ENCODE data around the gene TBC1D1. TPM values are rescaled to one million over a fixed set of nuclear protein-coding genes. Genes with fewer than 3 reads are reported as not detected.

The TBC1D1 gene
- total and polyA plus RNA-seq, 3 experiments from 2014 or later, result 26.7 to 76.1 (median 73.1) TPM

DNA sequence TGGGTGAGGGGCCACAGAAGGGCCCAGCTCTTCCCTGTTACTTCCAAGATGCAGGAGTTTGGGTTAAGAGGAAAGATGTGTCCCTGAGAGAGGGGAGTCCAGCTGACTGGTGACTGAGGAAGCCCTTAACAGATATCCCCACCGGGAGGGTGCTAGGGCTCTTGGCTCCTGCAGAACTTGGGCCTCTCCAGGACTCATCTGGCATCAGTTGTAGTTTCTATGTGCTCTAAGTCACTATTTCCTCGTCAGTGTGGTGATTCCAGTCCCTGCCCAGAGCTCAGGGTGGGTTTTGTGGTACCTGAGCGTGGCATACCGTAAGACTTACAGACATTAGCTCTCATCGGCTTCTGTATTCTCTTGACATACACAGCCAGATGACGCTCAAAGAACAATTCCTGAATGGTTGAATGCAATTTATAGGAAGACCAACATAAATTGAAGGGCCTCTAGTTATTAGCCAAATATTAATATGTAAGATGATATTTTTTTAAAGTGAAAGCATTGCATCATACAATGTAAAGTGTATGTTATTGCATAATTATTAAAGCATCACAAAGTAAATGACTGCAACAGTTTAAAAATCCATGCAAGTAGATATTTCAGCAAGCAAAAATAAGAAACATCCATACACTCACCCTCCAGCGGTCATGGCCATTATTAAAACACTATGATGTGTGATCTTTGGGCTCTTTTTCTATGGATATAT is 264.9 kb downstream of the TBC1D1 start:
- H3K36me3 Mint-ChIP-seq, result peaks cover 0 to 3% (median 0%) of the 10 kb centered on the region in 3 donors
- Histone ChIP-seq H3K27ac (ENCODE audit: low read depth, low read length) (no peak overlapping the region), H3K27me3 (ENCODE audit: insufficient read depth, low read length, poor library complexity, severe bottlenecking) (no peaks in the 10 kb centered on the region), H3K9me3 (ENCODE audit: low read length) (no peaks in the 10 kb centered on the region), H3K4me3 (ENCODE audit: low read length) (no peak overlapping the region), H3K4me1 (ENCODE audit: insufficient read depth, low read length) (peaks cover 26% of the 10 kb centered on the region), H3K36me3 (ENCODE audit: insufficient read depth, low read length) (no peaks in the 10 kb centered on the region)
- no peaks in the 10 kb centered on the region for H3K9me3 Mint-ChIP-seq
- peaks cover 0 to 12% of the 10 kb centered on the region in 2 donors for H3K27me3 Mint-ChIP-seq
- H3K4me1 Mint-ChIP-seq, result peaks cover 19 to 43% (median 28%) of the 10 kb centered on the region in 3 donors
- H3K4me3 Mint-ChIP-seq, result peak overlapping the region in 3 of 7 donors; percentile 12 to 33 (median 15)
- peak overlapping the region in 2 of 8 donors; percentile 39 to 78 for H3K27ac Mint-ChIP-seq
- no peak for DNase-seq
- POLR2A ChIA-PET, result interaction anchor here (0.5 to 1.2 kb wide), 3 partner anchors 24 to 551 kb away, joined by 3 to 6 read pairs (median 4); no protein-coding TSS in a partner anchor
- CTCF ChIA-PET, result interaction anchor here (0.9 to 1.4 kb wide), 5 partner anchors 11 to 700 kb away, joined by 3 to 5 read pairs (median 4); partner anchors contain the start of gene TLR6

DNA sequence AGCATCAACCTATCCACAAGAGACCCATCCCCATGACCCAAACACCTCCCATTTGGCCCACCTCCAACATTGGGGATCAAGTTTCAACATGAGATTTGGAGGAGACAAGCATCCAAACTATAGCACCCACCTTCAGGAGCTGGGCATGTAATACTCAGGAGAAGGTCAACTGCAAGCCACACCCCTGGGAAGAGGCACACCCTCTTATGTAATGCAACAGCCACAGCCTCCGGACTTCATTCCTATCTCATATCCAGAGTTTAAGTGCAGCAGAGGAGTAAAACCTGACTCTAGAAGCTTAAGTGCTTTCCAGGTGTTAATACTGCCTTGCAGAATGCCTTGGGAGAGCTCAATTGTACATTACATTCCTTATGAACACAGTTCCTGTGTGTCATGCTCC is 266.7 kb downstream of the TBC1D1 start:
- no peak for DNase-seq
- Histone ChIP-seq H3K4me1 (ENCODE audit: insufficient read depth, low read length) (peaks cover 33% of the 10 kb centered on the region), H3K4me3 (ENCODE audit: low read length) (no peak overlapping the region), H3K27me3 (ENCODE audit: insufficient read depth, low read length, poor library complexity, severe bottlenecking) (no peaks in the 10 kb centered on the region), H3K36me3 (ENCODE audit: insufficient read depth, low read length) (no peaks in the 10 kb centered on the region), H3K9me3 (ENCODE audit: low read length) (no peaks in the 10 kb centered on the region), H3K27ac (ENCODE audit: low read depth, low read length) (no peak overlapping the region)
- no peak overlapping the region for H3K4me3 Mint-ChIP-seq
- H3K4me1 Mint-ChIP-seq, result peaks cover 24 to 51% (median 34%) of the 10 kb centered on the region in 3 donors
- POLR2A ChIA-PET, result no interaction called here
- CTCF ChIA-PET, result no interaction called here
- H3K27me3 Mint-ChIP-seq, result peaks cover 0 to 11% of the 10 kb centered on the region in 2 donors
- peaks cover 0 to 3% (median 0%) of the 10 kb centered on the region in 3 donors for H3K36me3 Mint-ChIP-seq
- no peak overlapping the region for H3K27ac Mint-ChIP-seq
- H3K9me3 Mint-ChIP-seq, result no peaks in the 10 kb centered on the region

DNA sequence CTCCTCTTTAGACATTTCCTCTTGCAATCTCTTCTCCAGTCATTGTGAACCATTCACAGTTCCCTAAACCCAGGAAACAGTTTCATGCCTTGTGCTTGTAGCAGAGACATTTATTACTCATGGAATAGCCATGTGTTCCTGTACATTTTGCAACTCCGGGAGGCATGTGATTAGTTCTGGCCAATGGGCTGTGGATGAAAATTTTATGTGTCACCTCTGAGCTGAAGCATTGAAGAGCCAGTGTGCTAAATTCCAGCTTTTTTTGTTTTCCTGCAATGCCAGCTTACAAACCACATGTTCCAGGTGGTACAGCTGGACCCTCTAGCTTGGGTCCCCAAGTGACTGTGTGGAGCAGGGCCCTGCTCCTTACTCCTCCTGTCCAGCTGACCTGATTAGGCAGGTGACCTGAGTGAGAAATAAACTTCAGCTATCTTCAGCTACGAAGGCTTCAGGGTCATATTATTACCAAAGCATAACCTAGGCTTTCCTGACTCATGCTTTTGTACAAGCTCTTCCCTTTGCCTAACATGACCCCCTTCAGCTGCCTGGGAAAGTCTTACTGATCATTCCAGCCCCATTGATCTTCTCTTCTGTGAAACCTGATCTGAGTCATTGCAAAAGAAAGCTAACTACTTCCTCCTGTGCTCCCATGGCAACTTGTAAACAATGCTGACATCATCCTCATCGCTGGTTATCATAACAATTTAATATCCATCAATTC is 269.8 kb downstream of the TBC1D1 start:
- peak in 4 of 5 donors; percentile 21 to 75 (median 40) for DNase-seq

DNA sequence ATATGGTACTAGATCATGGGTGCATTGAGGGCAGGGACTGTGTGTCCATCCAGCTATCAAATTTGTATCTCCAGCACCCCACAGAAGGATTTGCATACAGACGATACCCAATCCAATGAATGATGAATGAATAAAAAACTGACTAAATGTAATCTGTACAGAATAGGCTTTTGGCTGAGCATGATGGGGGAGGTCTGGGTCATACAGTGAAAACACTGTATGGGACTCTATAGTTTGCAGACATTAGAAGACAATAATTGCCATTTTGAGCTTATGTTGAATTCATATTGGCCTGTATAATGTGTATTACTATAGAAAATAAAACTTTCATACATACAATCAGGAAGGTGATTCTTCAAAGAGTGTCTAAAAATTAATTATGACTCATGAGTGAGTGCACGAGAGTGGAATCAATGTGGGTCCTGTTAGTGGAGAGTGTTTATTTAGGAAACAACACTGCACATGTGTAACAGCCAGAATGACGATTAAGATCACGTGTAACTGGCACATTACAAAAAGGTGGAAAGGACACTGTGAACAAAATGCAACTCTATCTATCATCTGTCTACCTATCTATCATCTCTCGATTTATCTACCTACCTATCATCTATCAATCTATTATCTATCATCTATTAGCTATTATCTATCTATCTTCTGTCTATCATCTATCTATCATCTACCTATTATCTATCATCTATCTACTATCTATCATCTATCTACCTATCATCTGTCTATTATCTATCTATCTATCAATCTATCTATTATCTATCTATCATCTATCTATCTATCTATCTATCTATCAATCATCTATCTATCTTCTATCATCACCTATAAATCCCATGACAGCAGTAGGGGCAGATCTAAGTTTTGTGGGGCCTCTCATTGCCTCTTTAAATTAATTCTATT is 270.6 kb downstream of the TBC1D1 start:
- Histone ChIP-seq H3K4me3 (ENCODE audit: low read length) (no peak overlapping the region), H3K36me3 (ENCODE audit: insufficient read depth, low read length) (no peaks in the 10 kb centered on the region), H3K9me3 (ENCODE audit: low read length) (peaks cover 4% of the 10 kb centered on the region), H3K4me1 (ENCODE audit: insufficient read depth, low read length) (peaks cover 13% of the 10 kb centered on the region), H3K27ac (ENCODE audit: low read depth, low read length) (no peak overlapping the region), H3K27me3 (ENCODE audit: insufficient read depth, low read length, poor library complexity, severe bottlenecking) (no peaks in the 10 kb centered on the region)
- DNase-seq, result no peak
- Mint-ChIP-seq H3K27ac (peak overlapping the region in 7 of 8 donors; percentile 34 to 96 (median 64)), H3K9me3 (peaks cover 0 to 3% (median 0%) of the 10 kb centered on the region in 5 donors), H3K4me3 (no peak overlapping the region), H3K36me3 (peaks cover 0 to 8% (median 3%) of the 10 kb centered on the region in 3 donors), H3K4me1 (peaks cover 5 to 21% (median 11%) of the 10 kb centered on the region in 3 donors), H3K27me3 (peaks cover 0 to 5% of the 10 kb centered on the region in 2 donors)
- POLR2A ChIA-PET, result interaction anchor here (0.6 to 0.9 kb wide), 2 partner anchors 31 to 360 kb away, joined by 3 read pairs; no protein-coding TSS in a partner anchor
- CTCF ChIA-PET, result interaction anchor here (1.2 to 1.6 kb wide), 4 partner anchors 15 to 99 kb away, joined by 3 to 4 read pairs (median 4); no protein-coding TSS in a partner anchor

More for the DNA sequence above, 269.8 kb downstream of the TBC1D1 start:
- peaks cover 7 to 29% (median 13%) of the 10 kb centered on the region in 3 donors for H3K4me1 Mint-ChIP-seq
- H3K4me3 Mint-ChIP-seq, result no peak overlapping the region
- H3K4me3 ChIP-seq (ENCODE audit: low read length), result no peak overlapping the region
- H3K27me3 ChIP-seq (ENCODE audit: insufficient read depth, low read length, poor library complexity, severe bottlenecking), result no peaks in the 10 kb centered on the region
- H3K4me1 ChIP-seq (ENCODE audit: insufficient read depth, low read length), result peaks cover 16% of the 10 kb centered on the region
- H3K9me3 ChIP-seq (ENCODE audit: low read length), result peaks cover 4% of the 10 kb centered on the region
- POLR2A ChIA-PET, result interaction anchor here (0.9 kb wide), 1 partner anchor 31 kb away, joined by 3 read pairs; no protein-coding TSS in a partner anchor
- peaks cover 0 to 8% (median 3%) of the 10 kb centered on the region in 3 donors for H3K36me3 Mint-ChIP-seq
- CTCF ChIA-PET, result interaction anchor here (0.7 to 1.6 kb wide), 6 partner anchors 16 to 569 kb away, joined by 3 to 4 read pairs (median 4); no protein-coding TSS in a partner anchor
- peak overlapping the region; percentile 0 to 96 (median 58) for H3K27ac Mint-ChIP-seq
- H3K9me3 Mint-ChIP-seq, result peaks cover 0 to 3% (median 0%) of the 10 kb centered on the region in 5 donors
- H3K27me3 Mint-ChIP-seq, result peaks cover 0 to 7% of the 10 kb centered on the region in 2 donors
- H3K27ac ChIP-seq (ENCODE audit: low read depth, low read length), result no peak overlapping the region
- H3K36me3 ChIP-seq (ENCODE audit: insufficient read depth, low read length), result no peaks in the 10 kb centered on the region

DNA sequence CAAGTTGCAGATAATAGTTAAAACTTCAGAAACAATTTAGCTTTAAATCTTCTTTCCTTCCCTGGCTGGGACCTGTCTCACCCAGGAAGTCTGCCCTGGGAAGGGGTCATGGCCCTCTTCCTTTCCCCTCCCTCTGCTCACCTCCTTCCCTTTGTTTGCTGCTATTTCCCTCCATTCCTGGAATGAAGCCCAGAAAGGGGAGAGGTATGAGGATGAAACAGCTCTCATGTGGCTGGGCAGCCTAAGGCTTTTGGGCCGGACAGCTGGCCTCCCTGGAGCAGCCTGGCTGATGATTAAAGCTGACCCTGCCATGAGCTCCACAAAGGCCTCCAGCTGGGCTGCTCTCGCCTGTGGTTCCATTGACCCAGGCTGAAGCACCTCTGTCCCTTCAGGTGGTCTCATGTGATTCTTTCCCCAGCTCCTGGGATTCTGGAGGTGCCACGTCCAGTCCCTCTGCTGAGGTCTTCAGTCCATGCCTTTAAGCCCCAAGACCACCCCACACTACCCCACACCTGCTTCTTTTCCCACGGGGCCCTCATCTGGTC is 271.4 kb downstream of the TBC1D1 start:
- Histone ChIP-seq H3K27ac (ENCODE audit: low read depth, low read length) (no peak overlapping the region), H3K36me3 (ENCODE audit: insufficient read depth, low read length) (no peaks in the 10 kb centered on the region), H3K4me3 (ENCODE audit: low read length) (no peak overlapping the region), H3K9me3 (ENCODE audit: low read length) (peaks cover 4% of the 10 kb centered on the region), H3K27me3 (ENCODE audit: insufficient read depth, low read length, poor library complexity, severe bottlenecking) (no peaks in the 10 kb centered on the region), H3K4me1 (ENCODE audit: insufficient read depth, low read length) (peaks cover 13% of the 10 kb centered on the region)
- H3K36me3 Mint-ChIP-seq, result peaks cover 0 to 8% (median 3%) of the 10 kb centered on the region in 3 donors
- peaks cover 0 to 3% (median 0%) of the 10 kb centered on the region in 5 donors for H3K9me3 Mint-ChIP-seq
- peak overlapping the region in 3 of 8 donors; percentile 40 to 58 (median 52) for H3K27ac Mint-ChIP-seq
- peaks cover 5 to 21% (median 11%) of the 10 kb centered on the region in 3 donors for H3K4me1 Mint-ChIP-seq
- ChIA-PET CTCF (interaction anchor here (0.6 to 1.2 kb wide), 2 partner anchors 16 to 57 kb away, joined by 3 read pairs; no protein-coding TSS in a partner anchor), POLR2A (interaction anchor here (0.6 to 0.7 kb wide), 2 partner anchors 12 to 361 kb away, joined by 3 to 4 read pairs; no protein-coding TSS in a partner anchor)
- H3K27me3 Mint-ChIP-seq, result peaks cover 0 to 1% of the 10 kb centered on the region in 2 donors
- no peak overlapping the region for H3K4me3 Mint-ChIP-seq
- no peak for DNase-seq

DNA sequence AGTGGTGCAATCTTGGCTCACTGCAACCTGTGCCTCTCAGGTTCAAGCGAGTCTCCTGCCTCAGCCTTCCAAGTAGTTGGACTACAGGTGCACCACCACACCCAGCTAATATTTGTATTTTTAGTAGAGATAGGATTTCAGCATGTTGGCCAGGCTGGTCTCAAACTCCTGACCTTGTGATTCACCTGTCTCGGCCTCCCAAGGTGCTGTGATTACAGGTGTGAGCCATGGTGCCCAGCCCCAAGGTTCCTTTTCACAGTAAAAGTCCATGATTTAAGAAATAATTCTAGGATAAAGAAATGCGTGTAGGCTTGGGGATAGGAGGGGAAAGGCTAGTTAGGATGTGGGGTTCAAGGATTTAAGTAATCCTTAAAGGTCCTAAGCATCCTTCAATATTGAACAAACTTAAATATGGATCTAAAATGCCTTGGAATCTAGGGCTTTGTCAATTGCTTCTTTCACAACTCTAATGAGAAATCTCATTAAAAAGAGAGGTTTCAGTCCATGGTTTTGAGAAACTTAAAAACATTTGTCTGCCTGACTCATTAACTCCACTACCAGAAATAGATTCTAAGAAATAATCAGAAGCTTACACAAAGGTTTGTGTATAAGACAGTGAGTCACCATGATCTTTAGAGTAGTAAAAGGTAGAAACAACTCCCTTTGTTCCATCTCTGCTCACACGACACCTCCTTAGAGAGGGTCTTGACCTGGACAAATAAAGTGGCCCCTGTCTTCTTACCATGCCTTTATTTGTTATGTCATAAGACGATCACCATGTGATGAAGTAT is 272.5 kb downstream of the TBC1D1 start:
- no peak overlapping the region for H3K4me3 Mint-ChIP-seq
- POLR2A ChIA-PET, result no interaction called here

More for the DNA sequence above, 272.5 kb downstream of the TBC1D1 start:
- Mint-ChIP-seq H3K27ac (peak overlapping the region in 1 of 8 donors; percentile 44), H3K4me1 (peaks cover 5 to 20% (median 11%) of the 10 kb centered on the region in 3 donors), H3K27me3 (no peaks in the 10 kb centered on the region), H3K9me3 (peaks cover 0 to 3% (median 0%) of the 10 kb centered on the region in 5 donors), H3K36me3 (peaks cover 0 to 8% (median 1%) of the 10 kb centered on the region in 3 donors)
- Histone ChIP-seq H3K27ac (ENCODE audit: low read depth, low read length) (no peak overlapping the region), H3K36me3 (ENCODE audit: insufficient read depth, low read length) (no peaks in the 10 kb centered on the region), H3K4me3 (ENCODE audit: low read length) (no peak overlapping the region), H3K4me1 (ENCODE audit: insufficient read depth, low read length) (peaks cover 13% of the 10 kb centered on the region), H3K9me3 (ENCODE audit: low read length) (peaks cover 4% of the 10 kb centered on the region), H3K27me3 (ENCODE audit: insufficient read depth, low read length, poor library complexity, severe bottlenecking) (no peaks in the 10 kb centered on the region)
- CTCF ChIA-PET, result no interaction called here
- no peak for DNase-seq

Measured in CD8-positive, alpha-beta memory T cell (primary cell).